ENCODE data around the gene CLEC16A. TPM values are rescaled to one million over a fixed set of nuclear protein-coding genes. Genes with fewer than 3 reads are reported as not detected.
"Not testable (repeated sequence)": the region's sequence is repeated elsewhere in the genome, so short reads cannot be mapped to it uniquely, and the experiment has no call there.

Gene CLEC16A
- total RNA-seq, 1 experiment from 2014 or later: 17.4 TPM

GRCh38 chr16:10921536-10922327, 22.6 kb upstream of the CLEC16A start:
- no peak overlapping the region for H3K4me2 ChIP-seq (ENCODE audit: low read depth, low read length, poor library complexity, severe bottlenecking)

GRCh38 chr16:10922328-10923145, 21.8 kb upstream of the CLEC16A start:
- Histone ChIP-seq H3K9me2 (replicated peaks; ENCODE audit: insufficient read depth, low read length) (no peaks in the 10 kb centered on the region), H3K4me2 (ENCODE audit: low read depth, low read length, poor library complexity, severe bottlenecking) (no peak overlapping the region), H3K4me3 (ENCODE audit: low read length) (no peak overlapping the region), H3K27me3 (ENCODE audit: low read length) (no peaks in the 10 kb centered on the region), H3K9ac (ENCODE audit: low read length) (no peak overlapping the region), H2AFZ (ENCODE audit: low read length) (no peak overlapping the region), H3K36me3 (ENCODE audit: insufficient read depth, low read length) (peaks cover 60% of the 10 kb centered on the region), H3K27ac (ENCODE audit: low read length) (peak overlapping the region; percentile 72; the same call in 1 of the 2 replicates), H4K20me1 (ENCODE audit: insufficient read depth, low read depth, low read length) (no peaks in the 10 kb centered on the region), H3K79me2 (ENCODE audit: low read length) (peaks cover 5% of the 10 kb centered on the region; the same call in 1 of the 2 replicates), H3K4me1 (ENCODE audit: low read length) (peaks cover 41% of the 10 kb centered on the region), H3K9me3 (ENCODE audit: low read length) (no peaks in the 10 kb centered on the region)
- DNase-seq: no peak

More at GRCh38 chr16:10921536-10922327, 22.6 kb upstream of the CLEC16A start:
- Histone ChIP-seq H4K20me1 (ENCODE audit: insufficient read depth, low read depth, low read length) (no peaks in the 10 kb centered on the region), H3K27ac (ENCODE audit: low read length) (no peak overlapping the region), H3K79me2 (ENCODE audit: low read length) (peaks cover 5% of the 10 kb centered on the region; the same call in 1 of the 2 replicates), H2AFZ (ENCODE audit: low read length) (no peak overlapping the region), H3K9me3 (ENCODE audit: low read length) (no peaks in the 10 kb centered on the region), H3K36me3 (ENCODE audit: insufficient read depth, low read length) (peaks cover 59% of the 10 kb centered on the region), H3K9me2 (replicated peaks; ENCODE audit: insufficient read depth, low read length) (no peaks in the 10 kb centered on the region), H3K4me3 (ENCODE audit: low read length) (no peak overlapping the region), H3K4me1 (ENCODE audit: low read length) (peaks cover 36% of the 10 kb centered on the region), H3K9ac (ENCODE audit: low read length) (no peak overlapping the region), H3K27me3 (ENCODE audit: low read length) (no peaks in the 10 kb centered on the region)
- DNase-seq: no peak

GRCh38 chr16:10923146-10923649, 21.2 kb upstream of the CLEC16A start:
- Histone ChIP-seq H4K20me1 (ENCODE audit: insufficient read depth, low read depth, low read length) (no peaks in the 10 kb centered on the region), H3K4me2 (ENCODE audit: low read depth, low read length, poor library complexity, severe bottlenecking) (peak overlapping the region; percentile 17), H3K4me3 (ENCODE audit: low read length) (no peak overlapping the region), H3K4me1 (ENCODE audit: low read length) (peaks cover 46% of the 10 kb centered on the region), H3K9ac (ENCODE audit: low read length) (0 out of 2 replicates have a peak overlapping the region, but pooled peaks have one; percentile 13), H2AFZ (ENCODE audit: low read length) (no peak overlapping the region), H3K9me3 (ENCODE audit: low read length) (no peaks in the 10 kb centered on the region), H3K9me2 (replicated peaks; ENCODE audit: insufficient read depth, low read length) (no peaks in the 10 kb centered on the region), H3K27ac (ENCODE audit: low read length) (peak overlapping the region; percentile 72), H3K79me2 (ENCODE audit: low read length) (peaks cover 5% of the 10 kb centered on the region; the same call in 1 of the 2 replicates), H3K36me3 (ENCODE audit: insufficient read depth, low read length) (peaks cover 57% of the 10 kb centered on the region), H3K27me3 (ENCODE audit: low read length) (no peaks in the 10 kb centered on the region)
- DNase-seq: no peak

GRCh38 chr16:10923650-10924214, 20.6 kb upstream of the CLEC16A start:
- Histone ChIP-seq H3K27ac (ENCODE audit: low read length) (peak overlapping the region; percentile 72), H2AFZ (ENCODE audit: low read length) (no peak overlapping the region), H4K20me1 (ENCODE audit: insufficient read depth, low read depth, low read length) (no peaks in the 10 kb centered on the region), H3K4me3 (ENCODE audit: low read length) (no peak overlapping the region), H3K79me2 (ENCODE audit: low read length) (peaks cover 5% of the 10 kb centered on the region; the same call in 1 of the 2 replicates), H3K9ac (ENCODE audit: low read length) (0 out of 2 replicates have a peak overlapping the region, but pooled peaks have one; percentile 13), H3K9me2 (replicated peaks; ENCODE audit: insufficient read depth, low read length) (no peaks in the 10 kb centered on the region), H3K36me3 (ENCODE audit: insufficient read depth, low read length) (peaks cover 57% of the 10 kb centered on the region), H3K27me3 (ENCODE audit: low read length) (no peaks in the 10 kb centered on the region), H3K9me3 (ENCODE audit: low read length) (no peaks in the 10 kb centered on the region), H3K4me1 (ENCODE audit: low read length) (peaks cover 45% of the 10 kb centered on the region), H3K4me2 (ENCODE audit: low read depth, low read length, poor library complexity, severe bottlenecking) (peak overlapping the region; percentile 17)
- DNase-seq: no peak

- H3K9me3 ChIP-seq (ENCODE audit: low read length); H3K4me2 ChIP-seq (ENCODE audit: low read depth, low read length, poor library complexity, severe bottlenecking); H3K27me3 ChIP-seq (ENCODE audit: low read length); H3K79me2 ChIP-seq (ENCODE audit: low read length); H3K9me2 ChIP-seq (replicated peaks; ENCODE audit: insufficient read depth, low read length); H4K20me1 ChIP-seq (ENCODE audit: insufficient read depth, low read depth, low read length); H2AFZ ChIP-seq (ENCODE audit: low read length); H3K9ac ChIP-seq (ENCODE audit: low read length); H3K4me3 ChIP-seq (ENCODE audit: low read length); DNase-seq: not testable (repeated sequence)
- Histone ChIP-seq H3K27ac (ENCODE audit: low read length) (peak overlapping the region; percentile 72; the same call in 1 of the 2 replicates), H3K4me1 (ENCODE audit: low read length) (peaks cover 60% of the 10 kb centered on the region), H3K36me3 (ENCODE audit: insufficient read depth, low read length) (peaks cover 49% of the 10 kb centered on the region)
Measured at GRCh38 chr16:10925285-10925684, 19.1 kb upstream of the CLEC16A start.

- Histone ChIP-seq H3K79me2 (ENCODE audit: low read length) (no peaks in the 10 kb centered on the region), H3K36me3 (ENCODE audit: insufficient read depth, low read length) (peaks cover 43% of the 10 kb centered on the region), H3K4me1 (ENCODE audit: low read length) (peaks cover 60% of the 10 kb centered on the region), H3K4me2 (ENCODE audit: low read depth, low read length, poor library complexity, severe bottlenecking) (no peak overlapping the region), H3K27me3 (ENCODE audit: low read length) (no peaks in the 10 kb centered on the region), H3K4me3 (ENCODE audit: low read length) (no peak overlapping the region), H3K9me3 (ENCODE audit: low read length) (no peaks in the 10 kb centered on the region), H3K9ac (ENCODE audit: low read length) (no peak overlapping the region), H3K9me2 (replicated peaks; ENCODE audit: insufficient read depth, low read length) (no peaks in the 10 kb centered on the region), H3K27ac (ENCODE audit: low read length) (no peak overlapping the region), H2AFZ (ENCODE audit: low read length) (no peak overlapping the region), H4K20me1 (ENCODE audit: insufficient read depth, low read depth, low read length) (no peaks in the 10 kb centered on the region)
- no peak for DNase-seq
Measured at GRCh38 chr16:10926094-10926493, 18.3 kb upstream of the CLEC16A start.

GRCh38 chr16:10926867-10927266, 17.5 kb upstream of the CLEC16A start:
- H2AFZ ChIP-seq (ENCODE audit: low read length): no peak overlapping the region
- H3K9me2 ChIP-seq (replicated peaks; ENCODE audit: insufficient read depth, low read length): no peaks in the 10 kb centered on the region
- no peaks in the 10 kb centered on the region for H3K27me3 ChIP-seq (ENCODE audit: low read length)
- H3K4me2 ChIP-seq (ENCODE audit: low read depth, low read length, poor library complexity, severe bottlenecking): no peak overlapping the region
- H3K4me3 ChIP-seq (ENCODE audit: low read length): no peak overlapping the region
- H3K4me1 ChIP-seq (ENCODE audit: low read length): peaks cover 60% of the 10 kb centered on the region
- H3K36me3 ChIP-seq (ENCODE audit: insufficient read depth, low read length): peaks cover 35% of the 10 kb centered on the region
- no peak for DNase-seq
- no peak overlapping the region for H3K9ac ChIP-seq (ENCODE audit: low read length)
- H3K79me2 ChIP-seq (ENCODE audit: low read length): no peaks in the 10 kb centered on the region
- no peaks in the 10 kb centered on the region for H4K20me1 ChIP-seq (ENCODE audit: insufficient read depth, low read depth, low read length)
- H3K27ac ChIP-seq (ENCODE audit: low read length): peak overlapping the region; percentile 58; the same call in 1 of the 2 replicates
- H3K9me3 ChIP-seq (ENCODE audit: low read length): no peaks in the 10 kb centered on the region

Measured in Karpas-422 (cell line).